ENCODE measurements around the gene LRRC4C.

- TF ChIP-seq POLR2AphosphoS5 (IDR thresholded peaks at IDR 0.05) (no peak), CTCF (IDR thresholded peaks at IDR 0.05) (no peak), EP300 (IDR thresholded peaks at IDR 0.05) (no peak)
Measured at GRCh38 chr11:40302669-40303068, 1156.8 kb downstream of the LRRC4C start.

All from gastroesophageal sphincter (tissue), 3 donors.